ENCODE measurements around the gene CCNI2.
"Not testable (repeated sequence)": the region's sequence is repeated elsewhere in the genome, so short reads cannot be mapped to it uniquely, and the experiment has no call there.

CCNI2 gene

GRCh38 chr5:132780577-132780976, 33.4 kb downstream of the CCNI2 start:
- no peak for DNase-seq (ENCODE audit: low read depth in 2 of 2)

DNA sequence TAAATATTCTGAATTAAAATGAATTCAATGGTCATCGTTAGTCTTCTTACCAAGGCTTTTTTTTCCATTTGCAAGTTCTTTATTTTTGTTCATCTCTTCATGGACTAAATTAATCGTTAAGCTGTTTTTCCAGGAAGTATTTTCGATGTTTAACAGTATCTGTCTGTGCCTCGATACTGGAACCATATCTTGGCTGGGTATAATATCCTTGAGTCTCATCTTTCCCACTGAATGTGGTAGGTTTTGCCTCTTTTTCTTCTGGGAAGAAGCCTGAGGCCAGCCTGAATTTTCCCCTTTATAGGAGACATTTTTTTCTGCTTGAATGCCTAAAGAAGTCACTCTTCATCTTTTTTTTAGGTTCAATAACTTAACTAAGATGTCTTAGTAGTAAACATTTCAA, 33.8 kb downstream of the CCNI2 start:
- DNase-seq (ENCODE audit: low read depth in 2 of 2): no peak

DNA sequence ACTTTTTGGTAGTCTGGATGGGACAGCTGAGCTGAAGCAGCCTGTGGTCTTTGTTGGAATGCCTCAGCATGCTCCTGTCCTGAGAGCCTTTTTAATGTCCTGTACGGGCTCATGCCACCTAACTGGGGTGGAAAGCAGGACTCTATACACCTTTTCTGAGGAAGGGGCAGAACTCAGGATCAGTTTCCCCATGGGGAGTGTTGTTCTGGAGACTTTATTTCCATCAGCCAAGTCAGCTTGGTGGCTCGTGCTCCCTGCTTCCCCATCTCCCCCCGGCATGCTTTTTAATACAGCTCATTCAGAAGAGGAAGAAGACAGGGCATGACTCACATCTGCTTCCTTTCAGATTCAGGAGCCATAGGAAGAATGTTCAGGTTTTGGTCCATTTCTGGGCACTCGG, 34.9 kb downstream of the CCNI2 start:
- no peak for DNase-seq (ENCODE audit: low read depth in 2 of 2)

DNA sequence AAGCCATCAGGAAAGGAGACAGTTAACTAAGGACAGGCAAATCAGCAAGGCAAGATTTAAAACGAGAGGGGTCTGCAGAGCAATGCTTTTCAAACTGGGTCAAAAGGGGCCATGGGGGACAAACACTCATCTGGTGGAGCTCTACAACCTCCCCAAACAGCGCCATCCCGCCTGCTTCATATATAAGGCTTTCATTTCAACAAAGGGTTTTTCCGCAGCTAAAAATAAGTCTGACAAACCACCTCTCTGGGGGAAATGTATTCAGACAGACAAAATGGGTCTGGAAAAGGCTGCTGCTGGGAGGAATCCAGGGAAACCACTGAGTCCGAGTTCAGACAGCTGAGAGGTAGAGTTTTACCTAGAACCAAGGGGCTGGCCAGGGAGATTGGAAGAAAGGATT, 38.1 kb downstream of the CCNI2 start:
- no peak for DNase-seq (ENCODE audit: low read depth in 2 of 2)

- no peak for DNase-seq (ENCODE audit: low read depth in 2 of 2)
These were observed 38.6 kb downstream of the CCNI2 start for GRCh38 chr5:132785864-132786263.

DNA sequence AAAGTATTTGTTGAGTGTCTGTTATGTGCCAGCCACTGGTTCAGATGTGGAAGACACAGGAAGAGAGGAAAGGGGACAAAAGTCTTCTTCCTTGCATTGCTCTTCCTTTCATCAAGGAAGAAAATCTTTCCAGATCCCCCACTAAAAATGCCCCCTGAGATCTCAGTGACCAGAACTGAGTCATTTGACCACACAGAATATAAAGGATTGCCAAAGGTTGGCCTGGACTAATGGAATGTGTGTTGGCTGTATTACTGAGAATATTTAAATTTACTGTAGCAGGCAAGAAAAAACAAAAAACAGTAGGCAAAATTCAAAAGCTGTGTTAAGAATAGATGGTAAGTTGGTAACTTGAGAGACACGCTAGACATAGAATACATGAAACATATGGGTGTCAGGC, 39.9 kb downstream of the CCNI2 start:
- DNase-seq (ENCODE audit: low read depth in 2 of 2): no peak

GRCh38 chr5:132788508-132788907, 41.3 kb downstream of the CCNI2 start:
- DNase-seq (ENCODE audit: low read depth in 2 of 2): no peak

GRCh38 chr5:132788990-132789886, 42.0 kb downstream of the CCNI2 start:
- no peak for DNase-seq (ENCODE audit: low read depth in 2 of 2)

GRCh38 chr5:132790201-132790865, 43.1 kb downstream of the CCNI2 start:
- DNase-seq (ENCODE audit: low read depth in 2 of 2): no peak

- DNase-seq (ENCODE audit: low read depth in 2 of 2): no peak
These were observed 43.8 kb downstream of the CCNI2 start for GRCh38 chr5:132791026-132791425.

DNA sequence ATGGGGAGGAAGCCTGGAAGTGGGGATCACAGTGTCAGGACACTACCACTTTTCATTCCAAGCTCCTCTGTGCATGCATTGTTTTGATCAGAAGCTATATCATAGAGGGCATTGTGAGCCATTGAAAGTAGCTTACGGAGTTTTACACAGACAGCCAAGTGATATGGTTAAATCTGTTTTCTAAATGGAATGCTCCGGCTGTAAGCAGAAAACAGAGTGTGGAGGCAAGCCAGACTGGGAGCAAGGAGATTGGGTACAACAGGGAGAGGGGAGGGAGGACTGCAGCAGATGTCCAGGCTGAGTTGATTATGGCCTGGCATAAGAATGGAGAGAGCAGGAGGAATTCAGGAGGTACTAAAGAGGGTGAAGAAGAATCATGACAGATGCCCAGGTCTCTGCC, 50.4 kb downstream of the CCNI2 start:
- DNase-seq (ENCODE audit: low read depth in 2 of 2): no peak

GRCh38 chr5:132799392-132799791, 52.2 kb downstream of the CCNI2 start:
- no peak for DNase-seq (ENCODE audit: low read depth in 2 of 2)

DNA sequence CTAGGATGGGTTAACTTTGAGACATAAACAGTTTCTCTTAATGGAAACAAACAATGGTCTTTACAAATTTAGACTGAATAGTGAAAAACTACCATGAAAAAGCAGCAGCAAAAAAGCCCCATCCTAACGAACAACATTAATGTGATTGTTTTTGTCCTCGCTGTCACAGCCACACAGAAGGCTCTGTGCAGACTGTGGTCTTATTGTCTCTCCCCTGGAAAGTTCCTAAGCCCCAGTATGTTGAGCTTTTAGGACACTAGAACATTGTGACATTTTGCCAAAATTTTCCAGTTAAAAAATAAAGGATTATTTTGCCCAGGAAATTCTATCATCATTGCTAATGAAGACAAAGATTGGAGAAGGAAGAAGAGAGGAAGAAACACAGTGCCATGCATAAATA, 53.3 kb downstream of the CCNI2 start:
- DNase-seq (ENCODE audit: low read depth in 2 of 2): no peak

DNA sequence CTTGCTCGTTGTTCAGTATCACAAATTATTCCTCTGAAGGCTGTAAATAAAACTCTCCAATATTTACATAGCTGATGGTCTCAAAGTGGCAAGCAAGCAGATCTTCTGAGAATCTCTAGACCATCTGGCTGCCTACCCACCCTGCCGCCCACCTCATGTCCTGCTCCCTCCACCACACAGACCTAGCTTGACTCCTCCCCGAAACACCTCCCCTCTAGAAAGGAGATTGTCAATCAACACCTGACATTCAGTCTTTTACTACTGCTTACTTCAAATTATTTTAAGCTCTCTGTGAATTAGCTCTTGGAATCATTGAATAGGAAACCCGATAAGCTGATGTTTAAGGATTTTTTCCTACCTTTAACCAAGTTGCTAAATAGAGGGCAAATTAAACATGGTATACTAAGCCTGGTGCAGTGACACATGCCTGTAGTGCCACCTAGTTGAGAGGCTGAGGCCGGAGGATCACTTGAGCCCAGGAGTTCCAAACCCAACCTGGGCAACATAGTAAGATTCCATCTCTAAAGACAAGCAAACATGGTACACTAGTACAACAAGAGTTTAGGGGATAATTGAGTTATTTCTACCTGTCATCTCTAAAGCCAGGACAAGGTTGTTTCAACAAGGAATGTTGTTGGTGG, 54.9 kb downstream of the CCNI2 start:
- no peak for DNase-seq (ENCODE audit: low read depth in 2 of 2)

- not testable (repeated sequence) for DNase-seq (ENCODE audit: low read depth in 2 of 2)
These were observed 55.5 kb downstream of the CCNI2 start for GRCh38 chr5:132802685-132803066.
